Loucy (cell line): ENCODE results near the gene KLHL10.
A peak's percentile ranks its signal among the peaks of the same experiment; 100 is the strongest.

Experiments
- H2AFZ ChIP-seq: fragments of 200-600 bp; sonication (generic); 2 replicates; pipeline ENCODE4 v1.6.0; 2016; ENCODE audit warnings: antibody characterized with exemption, mild to moderate bottlenecking, low read length, moderate library complexity
- H3F3A ChIP-seq: fragments of 200-600 bp; 2 replicates; pipeline ENCODE4 v1.6.0; 2016; ENCODE audit warnings: antibody characterized with exemption, low read depth, mild to moderate bottlenecking
- H3K27me3 ChIP-seq: fragments of 200-600 bp; sonication (generic); 2 replicates; pipeline ENCODE4 v1.6.1; 2014; ENCODE audit warnings: low read length, mild to moderate bottlenecking; ENCODE audit not compliant: insufficient read depth, poor library complexity, severe bottlenecking
- H3K36me3 ChIP-seq: fragments of 200-600 bp; sonication (generic); 2 replicates; pipeline ENCODE4 v1.6.1; 2016; ENCODE audit warnings: low read length; ENCODE audit not compliant: insufficient read depth
- H3K4me1 ChIP-seq: fragments of 200-600 bp; sonication (generic); 2 replicates; pipeline ENCODE4 v1.5.1; 2014; ENCODE audit warnings: low read length, mild to moderate bottlenecking; ENCODE audit not compliant: insufficient read depth, poor library complexity, severe bottlenecking
- H3K4me2 ChIP-seq: fragments of 200-600 bp; sonication (generic); 2 replicates; pipeline ENCODE4 v1.6.0; 2014; ENCODE audit warnings: antibody characterized with exemption, low read length, low read depth, mild to moderate bottlenecking; ENCODE audit not compliant: poor library complexity, severe bottlenecking
- H3K4me3 ChIP-seq: fragments of 200-600 bp; sonication (generic); 2 replicates; pipeline ENCODE4 v1.5.1; 2014; ENCODE audit warnings: low read length, mild to moderate bottlenecking, mixed read lengths; ENCODE audit not compliant: poor library complexity, severe bottlenecking
- H3K79me2 ChIP-seq: fragments of 200-600 bp; sonication (generic); 2 replicates; pipeline ENCODE4 v1.6.1; 2014; ENCODE audit warnings: low read length; ENCODE audit not compliant: insufficient read depth
- H3K9ac ChIP-seq: fragments of 200-600 bp; sonication (generic); 2 replicates; pipeline ENCODE4 v1.6.0; 2014; ENCODE audit warnings: mild to moderate bottlenecking, low read depth, low read length, moderate library complexity; ENCODE audit not compliant: poor library complexity, severe bottlenecking
- H3K9me2 ChIP-seq: fragments of 200-600 bp; sonication (generic); replicated peaks from 2 replicates; pipeline ENCODE4 v1.6.1; 2016; ENCODE audit warnings: low read depth, low read length, mixed read lengths
- H3K9me3 ChIP-seq: fragments of 200-600 bp; sonication (generic); 2 replicates; pipeline ENCODE4 v1.6.1; 2014; ENCODE audit warnings: mild to moderate bottlenecking, antibody characterized with exemption, low read length, low read depth; ENCODE audit not compliant: insufficient read depth
- H4K20me1 ChIP-seq: fragments of 200-600 bp; sonication (generic); 2 replicates; pipeline ENCODE4 v1.6.0; 2014; ENCODE audit warnings: antibody characterized with exemption, low read length, mild to moderate bottlenecking; ENCODE audit not compliant: insufficient read depth, poor library complexity, severe bottlenecking
- EZH2phosphoT487 ChIP-seq: fragments of 200-600 bp; IDR thresholded peaks from 2 replicates; pipeline ENCODE4 v1.6.1; 2018; ENCODE audit warnings: antibody characterized with exemption, mild to moderate bottlenecking, moderate library complexity, borderline replicate concordance
- TF ChIP-seq, protein P1 (sequence below): fragments of 200-600 bp; sonication (generic); conservative IDR thresholded peaks from 2 replicates; pipeline ENCODE4 v1.5.1; 2014; ENCODE audit warnings: mild to moderate bottlenecking, antibody characterized with exemption, low read length

The KLHL10 gene

DNA sequence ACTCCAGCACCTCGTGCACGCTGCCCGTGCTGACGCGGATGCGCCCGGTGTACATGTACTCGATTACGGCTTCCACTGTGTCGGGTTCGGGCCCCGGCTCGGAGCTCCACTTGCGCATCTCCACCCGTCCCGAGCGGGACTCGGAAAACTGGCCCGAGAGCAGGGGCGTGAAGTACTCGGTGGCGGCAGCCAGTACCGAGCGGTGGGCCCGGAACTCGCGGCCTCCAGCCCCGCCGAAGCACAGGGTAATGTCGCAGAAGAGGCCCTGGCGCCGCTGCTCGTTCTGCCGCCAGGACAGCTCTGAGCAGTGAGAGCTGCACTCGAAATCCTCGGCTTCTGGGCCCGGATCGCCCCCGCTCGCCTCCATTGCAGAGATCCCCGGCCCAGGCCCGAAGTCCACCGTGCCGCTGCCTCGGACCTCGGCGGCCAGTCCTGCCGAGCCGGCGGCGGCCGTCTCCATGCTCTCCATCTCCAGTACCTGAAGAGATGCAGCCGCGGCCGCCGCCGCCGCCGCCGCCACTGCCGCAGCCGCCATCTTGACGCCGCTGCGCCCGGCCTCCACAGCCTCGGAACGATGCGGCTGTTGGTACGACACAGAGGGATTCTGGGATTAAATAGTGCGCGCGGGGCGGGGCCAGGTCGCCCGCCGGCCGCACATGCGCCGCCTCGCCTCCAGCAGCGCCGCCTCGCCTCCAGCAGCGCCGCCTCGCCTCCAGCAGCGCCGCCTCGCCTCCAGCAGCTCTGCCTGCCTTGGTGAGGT is 27.4 kb downstream of the KLHL10 start, which contains the start of gene KLHL11:
Gene KLHL11, minus strand, starts transcription at position 588 of the 760 bp plus-strand sequence. Its CDS starts 53 bp downstream, at position 535.
- H3K27me3 ChIP-seq, result no peaks in the 10 kb centered on the region
- H3K4me1 ChIP-seq, result peaks cover 44% of the 10 kb centered on the region
- peaks cover 48% of the 10 kb centered on the region for H3K79me2 ChIP-seq
- peaks cover 3% of the 10 kb centered on the region for H3F3A ChIP-seq
- H3K4me2 ChIP-seq, result peak within 1 kb of the TSS; percentile 98
- peaks cover 31% of the 10 kb centered on the region; the same call in 1 of the 2 replicates for H3K36me3 ChIP-seq
- no peaks in the 10 kb centered on the region for H3K9me2 ChIP-seq
- H4K20me1 ChIP-seq, result peaks cover 41% of the 10 kb centered on the region
- no peak for TF ChIP-seq EZH2phosphoT487
- TF ChIP-seq, protein P1, sequence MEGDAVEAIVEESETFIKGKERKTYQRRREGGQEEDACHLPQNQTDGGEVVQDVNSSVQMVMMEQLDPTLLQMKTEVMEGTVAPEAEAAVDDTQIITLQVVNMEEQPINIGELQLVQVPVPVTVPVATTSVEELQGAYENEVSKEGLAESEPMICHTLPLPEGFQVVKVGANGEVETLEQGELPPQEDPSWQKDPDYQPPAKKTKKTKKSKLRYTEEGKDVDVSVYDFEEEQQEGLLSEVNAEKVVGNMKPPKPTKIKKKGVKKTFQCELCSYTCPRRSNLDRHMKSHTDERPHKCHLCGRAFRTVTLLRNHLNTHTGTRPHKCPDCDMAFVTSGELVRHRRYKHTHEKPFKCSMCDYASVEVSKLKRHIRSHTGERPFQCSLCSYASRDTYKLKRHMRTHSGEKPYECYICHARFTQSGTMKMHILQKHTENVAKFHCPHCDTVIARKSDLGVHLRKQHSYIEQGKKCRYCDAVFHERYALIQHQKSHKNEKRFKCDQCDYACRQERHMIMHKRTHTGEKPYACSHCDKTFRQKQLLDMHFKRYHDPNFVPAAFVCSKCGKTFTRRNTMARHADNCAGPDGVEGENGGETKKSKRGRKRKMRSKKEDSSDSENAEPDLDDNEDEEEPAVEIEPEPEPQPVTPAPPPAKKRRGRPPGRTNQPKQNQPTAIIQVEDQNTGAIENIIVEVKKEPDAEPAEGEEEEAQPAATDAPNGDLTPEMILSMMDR, result no peak
- H3K4me3 ChIP-seq, result peak within 1 kb of the TSS; percentile 91
- H2AFZ ChIP-seq, result peak within 1 kb of the TSS; percentile 85
- H3K9ac ChIP-seq, result peak within 1 kb of the TSS; percentile 84
- H3K9me3 ChIP-seq, result no peaks in the 10 kb centered on the region

DNA sequence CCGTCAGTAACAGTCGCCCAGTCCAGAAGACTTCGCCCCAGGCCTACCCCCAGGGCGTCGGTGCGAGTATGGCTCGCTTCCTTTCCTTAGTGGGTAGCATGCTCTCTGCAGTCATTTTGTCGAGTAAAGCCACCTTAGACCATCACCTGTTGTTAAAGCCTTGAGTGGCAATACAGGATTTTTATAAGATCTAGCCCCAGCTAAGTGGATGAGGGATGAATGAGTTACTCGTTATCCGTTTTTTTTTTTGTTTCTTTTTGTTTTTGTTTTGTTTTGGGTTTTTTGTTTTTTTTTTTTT is 27.9 kb downstream of the KLHL10 start:
- peaks cover 3% of the 10 kb centered on the region for H3F3A ChIP-seq
- H3K27me3 ChIP-seq, result no peaks in the 10 kb centered on the region
- no peak for TF ChIP-seq EZH2phosphoT487
- TF ChIP-seq, protein P1, result no peak
- H3K79me2 ChIP-seq, result peaks cover 42% of the 10 kb centered on the region
- H3K9me3 ChIP-seq, result no peaks in the 10 kb centered on the region
- H3K4me2 ChIP-seq, result peak overlapping the region; percentile 61
- peak overlapping the region; percentile 79 for H2AFZ ChIP-seq
- H3K4me1 ChIP-seq, result peaks cover 39% of the 10 kb centered on the region
- H3K36me3 ChIP-seq, result peaks cover 36% of the 10 kb centered on the region; the same call in 1 of the 2 replicates
- peak overlapping the region; percentile 84 for H3K9ac ChIP-seq
- H3K4me3 ChIP-seq, result peak overlapping the region; percentile 91
- H4K20me1 ChIP-seq, result peaks cover 38% of the 10 kb centered on the region
- no peaks in the 10 kb centered on the region for H3K9me2 ChIP-seq

DNA sequence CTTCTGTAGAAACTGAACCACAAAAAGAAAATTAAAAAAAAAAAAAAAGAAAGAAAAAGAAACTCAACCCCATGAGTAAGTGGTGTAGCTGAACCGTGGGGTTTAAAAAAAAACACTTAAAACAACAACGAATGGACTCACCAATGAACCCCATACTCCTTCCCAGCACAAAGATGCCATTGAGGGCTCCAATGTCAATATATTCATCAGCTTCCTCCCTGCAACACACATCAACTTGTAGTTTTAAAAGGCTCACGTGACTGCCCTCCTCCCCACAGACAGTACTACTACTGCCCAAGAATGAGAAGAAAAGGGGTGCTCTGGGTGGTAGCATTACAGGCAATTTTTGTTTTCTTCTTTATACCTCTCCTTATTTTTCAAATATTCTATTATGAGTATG is 30.9 kb downstream of the KLHL10 start:
- peaks cover 10% of the 10 kb centered on the region for H4K20me1 ChIP-seq
- peaks cover 15% of the 10 kb centered on the region for H3K79me2 ChIP-seq
- H3K4me2 ChIP-seq, result no peak overlapping the region
- H3K4me3 ChIP-seq, result no peak overlapping the region
- no peak for TF ChIP-seq EZH2phosphoT487
- TF ChIP-seq, protein P1, result no peak
- no peaks in the 10 kb centered on the region for H3K9me3 ChIP-seq
- no peak overlapping the region for H2AFZ ChIP-seq
- H3K9me2 ChIP-seq, result no peaks in the 10 kb centered on the region
- H3K36me3 ChIP-seq, result peaks cover 66% of the 10 kb centered on the region; the same call in 1 of the 2 replicates
- H3K4me1 ChIP-seq, result peaks cover 12% of the 10 kb centered on the region
- H3K9ac ChIP-seq, result no peak overlapping the region
- H3F3A ChIP-seq, result peaks cover 3% of the 10 kb centered on the region
- no peaks in the 10 kb centered on the region for H3K27me3 ChIP-seq
